Astrocyte of the cerebellum (primary cell): ENCODE measurements around the gene KRT35.

ENCODE experiments used
- DNase-seq: peaks from one replicate; pipeline ENCODE4 v3.0.0-alpha.2; 2011; ENCODE audit warnings: low read depth
- H3K4me3 ChIP-seq: 2 replicates; pipeline ENCODE4 v1.5.1; 2011; ENCODE audit warnings: mild to moderate bottlenecking, low read depth, low read length, moderate library complexity
- CTCF ChIP-seq: IDR thresholded peaks from 2 replicates; pipeline ENCODE4 v1.5.1; 2012; ENCODE audit warnings: low read length, low read depth, moderate library complexity, mild to moderate bottlenecking; ENCODE audit errors: missing control alignments
- in situ Hi-C: cut with HindIII; loops from 2 replicates; pipeline ENCODE4 v1.10.0; 2017; ENCODE audit warnings: low sequenced_read_pairs

The KRT35 gene

GRCh38 chr17:41519501-41520224, 38.7 kb upstream of the KRT35 start:
- TF ChIP-seq CTCF: no peak
- no peak for DNase-seq
- H3K4me3 ChIP-seq: no peak overlapping the region
- in situ Hi-C loops: no loop called here

- in situ Hi-C loops: no loop called here
- H3K4me3 ChIP-seq: no peak within 1 kb of the TSS
- peak; percentile 2 for TF ChIP-seq CTCF
- no peak for DNase-seq
Observed at GRCh38 chr17:41518789-41519449, 38.0 kb upstream of the KRT35 start, which contains the start of gene KRT15. Gene KRT15, minus strand, starts transcription at chr17:41518890. Its CDS starts 63 bp downstream, at chr17:41518827.

GRCh38 chr17:41518031-41518430, 37.1 kb upstream of the KRT35 start:
- TF ChIP-seq CTCF: no peak
- no peak overlapping the region for H3K4me3 ChIP-seq
- no peak for DNase-seq
- in situ Hi-C loops: no loop called here

- TF ChIP-seq CTCF: no peak
- no peak overlapping the region for H3K4me3 ChIP-seq
- DNase-seq: no peak
- in situ Hi-C loops: no loop called here
Observed at GRCh38 chr17:41516830-41517283, 35.9 kb upstream of the KRT35 start.

- no peak for TF ChIP-seq CTCF
- in situ Hi-C loops: no loop called here
- DNase-seq: no peak
- H3K4me3 ChIP-seq: no peak overlapping the region
Observed at GRCh38 chr17:41516147-41516829, 35.3 kb upstream of the KRT35 start.

- no peak for TF ChIP-seq CTCF
- no peak overlapping the region for H3K4me3 ChIP-seq
- no peak for DNase-seq
- in situ Hi-C loops: no loop called here
Observed at GRCh38 chr17:41513168-41513547, 32.2 kb upstream of the KRT35 start.
